K562 (cell line): ENCODE measurements around the gene PI4KA. TPM values are rescaled to one million over a fixed set of nuclear protein-coding genes. Genes with fewer than 3 reads are reported as not detected.

ENCODE experiments used
- CEBPB ChIP-seq: fragments of 450-650 bp; IDR thresholded peaks from 2 replicates; pipeline ENCODE4 v1.6.1; 2016; ENCODE audit warnings: missing genetic modification characterization, missing compliant biosample characterization
- E2F4 ChIP-seq: sonication (generic); formaldehyde crosslinking; IDR thresholded peaks from 2 replicates; pipeline ENCODE4 v1.8.0; 2022; ENCODE audit warnings: mild to moderate bottlenecking, low read depth, missing genetic modification reagents
- HDAC1 ChIP-seq, 2 experiments: fragments of 450-650 bp; IDR thresholded peaks; 2 replicates each; pipeline ENCODE4 v1.6.1; 2016 to 2017; ENCODE audit warnings: inconsistent platforms in 1 of 2, mild to moderate bottlenecking in 1 of 2, moderate library complexity in 1 of 2
- HDGF ChIP-seq: fragments of 450-650 bp; IDR thresholded peaks from 2 replicates; pipeline ENCODE4 v1.6.1; 2016
- JUND ChIP-seq, 2 experiments: IDR thresholded peaks; 2 replicates in 1 of 2; 3 replicates in 1 of 2; pipeline ENCODE4 v1.6.1; 2011; ENCODE audit warnings: borderline replicate concordance in 2 of 2, low read depth in 2 of 2, low read length in 2 of 2, improper control_type of control experiment in 1 of 2, missing biosample characterization in 1 of 2, missing genetic modification characterization in 1 of 2, missing genetic modification reagents in 1 of 2
- KHSRP ChIP-seq: fragments of 450-650 bp; IDR thresholded peaks from 2 replicates; pipeline ENCODE4 v1.6.1; 2017
- LEF1 ChIP-seq: fragments of 450-650 bp; IDR thresholded peaks from 2 replicates; pipeline ENCODE4 v1.6.1; 2016; ENCODE audit warnings: mild to moderate bottlenecking
- NEUROD1 ChIP-seq: fragments of 150-350 bp; IDR thresholded peaks from 2 replicates; pipeline ENCODE4 v1.6.1; 2014; ENCODE audit warnings: borderline replicate concordance, low read length, low read depth; ENCODE audit not compliant: partially characterized antibody
- NFE2L1 ChIP-seq: fragments of 450-650 bp; IDR thresholded peaks from 2 replicates; pipeline ENCODE4 v1.6.1; 2016; ENCODE audit warnings: missing genetic modification characterization, low read depth, mild to moderate bottlenecking, missing compliant biosample characterization, moderate library complexity, borderline replicate concordance
- SREBF2 ChIP-seq: sonication (generic); formaldehyde crosslinking; IDR thresholded peaks from 2 replicates; pipeline ENCODE4 v1.4.0; 2020; ENCODE audit warnings: mild to moderate bottlenecking, missing genetic modification reagents
- TGIF2 ChIP-seq: sonication (generic); formaldehyde crosslinking; IDR thresholded peaks from 2 replicates; pipeline ENCODE4 v1.8.1; 2022; ENCODE audit warnings: mild to moderate bottlenecking, missing genetic modification reagents, moderate library complexity
- ZBED1 ChIP-seq: IDR thresholded peaks from 2 replicates; pipeline ENCODE4 v1.6.1; 2014
- ZFP30 ChIP-seq: fragments of 250-450 bp; sonication (Bioruptor Pico); IDR thresholded peaks from 2 replicates; pipeline ENCODE4 v1.8.0; 2022; ENCODE audit warnings: moderate library complexity, mild to moderate bottlenecking, inconsistent platforms, borderline replicate concordance
- ZNF644 ChIP-seq: fragments of 200-800 bp; sonication (Bioruptor generic); IDR thresholded peaks from 2 replicates; pipeline ENCODE4 v1.6.1; 2016; ENCODE audit warnings: low read depth, missing genetic modification characterization, missing compliant biosample characterization
- ZNF764 ChIP-seq: fragments of 250-450 bp; sonication (Bioruptor Pico); IDR thresholded peaks from 2 replicates; pipeline ENCODE4 v1.4.0; 2020; ENCODE audit warnings: low read depth, mild to moderate bottlenecking, moderate library complexity
- polyA plus RNA-seq, 8 experiments: library from polyadenylated mRNA; depleted of rRNA in 4 of 8; stranded (reverse) in 5 of 8; unstranded in 3 of 8; fragments of >200 nt; fragmentation: Nextera tagmentation in 2 of 8; fragmentation: Illumina TruSeq in 1 of 8; extraction: Ambion mirVana in 2 of 8; extraction: Trizol in 1 of 8; gene quantifications; 2 replicates each; pipeline versions ENCODE4 v1.2.1 to v1.2.3, GENCODE V29; 2011 to 2014; ENCODE audit warnings: inconsistent platforms in 1 of 8, missing spikeins in 1 of 8
- total RNA-seq, 7 experiments: library from RNA; depleted of rRNA in 6 of 7; stranded (reverse); fragments of >200 nt in 6 of 7; fragmentation: Illumina TruSeq in 2 of 7; extraction: Trizol in 2 of 7; gene quantifications; 2 replicates each; pipeline versions ENCODE4 v1.2.1 to v1.2.3, GENCODE V29; 2011 to 2021; ENCODE audit warnings: low replicate concordance in 1 of 7
- TF ChIP-seq, protein P1 (sequence below): sonication (generic); formaldehyde crosslinking; IDR thresholded peaks from 2 replicates; pipeline ENCODE4 v1.8.0; 2022; ENCODE audit warnings: mild to moderate bottlenecking, missing genetic modification reagents
- TF ChIP-seq, protein P2 (sequence below): IDR thresholded peaks from 2 replicates; pipeline ENCODE4 v1.6.1; 2011; ENCODE audit warnings: borderline replicate concordance, low read depth, mild to moderate bottlenecking, moderate library complexity, low read length; ENCODE audit not compliant: insufficient read depth, poor library complexity, severe bottlenecking

The PI4KA gene
- total and polyA plus RNA-seq, 9 of the 15 experiments (the other 6 are each of a cell fraction or from before 2014, with no cell fraction given) = 7.3 to 187 (median 84.7) TPM

GRCh38 chr22:20792221-20792965 lies 66.2 kb downstream of the PI4KA start (continued):
- TF ChIP-seq, protein P1, sequence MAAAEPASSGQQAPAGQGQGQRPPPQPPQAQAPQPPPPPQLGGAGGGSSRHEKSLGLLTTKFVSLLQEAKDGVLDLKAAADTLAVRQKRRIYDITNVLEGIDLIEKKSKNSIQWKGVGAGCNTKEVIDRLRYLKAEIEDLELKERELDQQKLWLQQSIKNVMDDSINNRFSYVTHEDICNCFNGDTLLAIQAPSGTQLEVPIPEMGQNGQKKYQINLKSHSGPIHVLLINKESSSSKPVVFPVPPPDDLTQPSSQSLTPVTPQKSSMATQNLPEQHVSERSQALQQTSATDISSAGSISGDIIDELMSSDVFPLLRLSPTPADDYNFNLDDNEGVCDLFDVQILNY = 0 out of 2 replicates have a peak, but pooled peaks have one; percentile 62
- no peak for TF ChIP-seq KHSRP
- TF ChIP-seq JUND (IDR thresholded peaks at IDR 0.05; ENCODE audit: borderline replicate concordance, low read depth, low read length) = no peak
- no peak for TF ChIP-seq JUND (tag; IDR thresholded peaks at IDR 0.05; ENCODE audit: borderline replicate concordance, low read depth, low read length)
- no peak for TF ChIP-seq HDAC1 (IDR thresholded peaks at IDR 0.05)
- TF ChIP-seq NEUROD1 = no peak
- peak; percentile 79; the same call in 1 of the 2 replicates for TF ChIP-seq E2F4 (CRISPR knock-in tag)
- TF ChIP-seq, protein P2, sequence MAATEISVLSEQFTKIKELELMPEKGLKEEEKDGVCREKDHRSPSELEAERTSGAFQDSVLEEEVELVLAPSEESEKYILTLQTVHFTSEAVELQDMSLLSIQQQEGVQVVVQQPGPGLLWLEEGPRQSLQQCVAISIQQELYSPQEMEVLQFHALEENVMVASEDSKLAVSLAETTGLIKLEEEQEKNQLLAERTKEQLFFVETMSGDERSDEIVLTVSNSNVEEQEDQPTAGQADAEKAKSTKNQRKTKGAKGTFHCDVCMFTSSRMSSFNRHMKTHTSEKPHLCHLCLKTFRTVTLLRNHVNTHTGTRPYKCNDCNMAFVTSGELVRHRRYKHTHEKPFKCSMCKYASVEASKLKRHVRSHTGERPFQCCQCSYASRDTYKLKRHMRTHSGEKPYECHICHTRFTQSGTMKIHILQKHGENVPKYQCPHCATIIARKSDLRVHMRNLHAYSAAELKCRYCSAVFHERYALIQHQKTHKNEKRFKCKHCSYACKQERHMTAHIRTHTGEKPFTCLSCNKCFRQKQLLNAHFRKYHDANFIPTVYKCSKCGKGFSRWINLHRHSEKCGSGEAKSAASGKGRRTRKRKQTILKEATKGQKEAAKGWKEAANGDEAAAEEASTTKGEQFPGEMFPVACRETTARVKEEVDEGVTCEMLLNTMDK = no peak
- TF ChIP-seq ZNF764 (CRISPR knock-in tag) = no peak
- no peak for TF ChIP-seq ZNF644 (tag)
- no peak for TF ChIP-seq NFE2L1
- no peak for TF ChIP-seq CEBPB (tag)
- no peak for TF ChIP-seq ZFP30 (CRISPR knock-in tag)
- no peak for TF ChIP-seq ZBED1
- no peak for TF ChIP-seq TGIF2 (CRISPR knock-in tag)
- no peak for TF ChIP-seq SREBF2
- no peak for TF ChIP-seq LEF1
- no peak for TF ChIP-seq HDGF
